ENCODE results near the gene FAM184A.
"Not testable (repeated sequence)": the region's sequence is repeated elsewhere in the genome, so short reads cannot be mapped to it uniquely, and the experiment has no call there.

FAM184A gene

GRCh38 chr6:119002069-119002468 lies 76.4 kb downstream of the FAM184A start:
- Histone ChIP-seq H3K36me3 (no peaks in the 10 kb centered on the region), H3K27me3 (no peaks in the 10 kb centered on the region), H3K9me3 (no peaks in the 10 kb centered on the region), H3K4me1 (no peaks in the 10 kb centered on the region), H3K4me3 (ENCODE audit: low read depth, low read length) (no peak overlapping the region)
- no peak for DNase-seq
- TF ChIP-seq CTCF (IDR thresholded peaks at IDR 0.05; ENCODE audit: low read depth, low read length) = no peak

GRCh38 chr6:118999494-119000040 lies 78.9 kb downstream of the FAM184A start:
- no peaks in the 10 kb centered on the region for H3K36me3 ChIP-seq
- H3K27me3 ChIP-seq = no peaks in the 10 kb centered on the region
- H3K4me3 ChIP-seq (ENCODE audit: low read depth, low read length) = no peak overlapping the region
- no peak for TF ChIP-seq CTCF (IDR thresholded peaks at IDR 0.05; ENCODE audit: low read depth, low read length)
- no peak for DNase-seq
- no peaks in the 10 kb centered on the region for H3K4me1 ChIP-seq
- no peaks in the 10 kb centered on the region for H3K9me3 ChIP-seq

GRCh38 chr6:118997426-118997825 lies 81.0 kb downstream of the FAM184A start:
- H3K4me1 ChIP-seq; H3K9me3 ChIP-seq; H3K36me3 ChIP-seq; H3K27me3 ChIP-seq; DNase-seq; H3K4me3 ChIP-seq (ENCODE audit: low read depth, low read length): not testable (repeated sequence)

- Histone ChIP-seq H3K9me3 (no peaks in the 10 kb centered on the region), H3K36me3 (no peaks in the 10 kb centered on the region), H3K4me3 (ENCODE audit: low read depth, low read length) (no peak overlapping the region), H3K27me3 (no peaks in the 10 kb centered on the region), H3K4me1 (no peaks in the 10 kb centered on the region)
- DNase-seq = no peak
- no peak for TF ChIP-seq CTCF (IDR thresholded peaks at IDR 0.05; ENCODE audit: low read depth, low read length)
Measured at GRCh38 chr6:118996289-118996820, 82.1 kb downstream of the FAM184A start.

- no peak for TF ChIP-seq CTCF (IDR thresholded peaks at IDR 0.05; ENCODE audit: low read depth, low read length)
- Histone ChIP-seq H3K27me3 (no peaks in the 10 kb centered on the region), H3K9me3 (no peaks in the 10 kb centered on the region), H3K4me3 (ENCODE audit: low read depth, low read length) (no peak overlapping the region), H3K36me3 (no peaks in the 10 kb centered on the region), H3K4me1 (no peaks in the 10 kb centered on the region)
- no peak for DNase-seq
Measured at GRCh38 chr6:118993803-118994251, 84.6 kb downstream of the FAM184A start.

- H3K36me3 ChIP-seq = no peaks in the 10 kb centered on the region
- no peak for DNase-seq
- no peaks in the 10 kb centered on the region for H3K9me3 ChIP-seq
- no peaks in the 10 kb centered on the region for H3K4me1 ChIP-seq
- no peak for TF ChIP-seq CTCF (IDR thresholded peaks at IDR 0.05; ENCODE audit: low read depth, low read length)
- H3K27me3 ChIP-seq = no peaks in the 10 kb centered on the region
- no peak overlapping the region for H3K4me3 ChIP-seq (ENCODE audit: low read depth, low read length)
Measured at GRCh38 chr6:118993358-118993757, 85.1 kb downstream of the FAM184A start.

Data from BE2C (cell line).